Esophagus muscularis mucosa (tissue), 3 donors: ENCODE results near the gene CAPZA2.

Experiments used
- CTCF ChIP-seq, 3 experiments: fragments of 200-600 bp in 2 of 3; fragments of 450-650 bp in 1 of 3; sonication (generic) in 2 of 3; IDR thresholded peaks; one replicate each; pipeline ENCODE4 v1.5.1; 2017 to 2019; ENCODE audit warnings: antibody characterized with exemption in 3 of 3, mild to moderate bottlenecking in 2 of 3, moderate library complexity in 1 of 3
- POLR2A ChIP-seq: fragments of 450-650 bp; IDR thresholded peaks from one replicate; pipeline ENCODE4 v1.6.1; 2017; ENCODE audit warnings: antibody characterized with exemption, moderate library complexity, mild to moderate bottlenecking, low read depth
- POLR2AphosphoS5 ChIP-seq, 2 donors: sonication (generic); formaldehyde crosslinking; IDR thresholded peaks; one replicate each; pipeline ENCODE4 v1.6.1; 2017; ENCODE audit warnings: antibody characterized with exemption in 2 of 2

GRCh38 chr7:116862951-116863670 lies 724 bp downstream of the CAPZA2 start:
- TF ChIP-seq POLR2A, result no peak
- TF ChIP-seq CTCF (IDR thresholded peaks at IDR 0.05), result peak in 2 of 3 experiments; percentile 8 to 15
- TF ChIP-seq POLR2AphosphoS5 (IDR thresholded peaks at IDR 0.05), result no peak
